ENCODE results near the gene RGS7BP. TPM values are rescaled to one million over a fixed set of nuclear protein-coding genes. Genes with fewer than 3 reads are reported as not detected.

RGS7BP gene
- polyA plus RNA-seq, 1 experiment, result not detected

DNA sequence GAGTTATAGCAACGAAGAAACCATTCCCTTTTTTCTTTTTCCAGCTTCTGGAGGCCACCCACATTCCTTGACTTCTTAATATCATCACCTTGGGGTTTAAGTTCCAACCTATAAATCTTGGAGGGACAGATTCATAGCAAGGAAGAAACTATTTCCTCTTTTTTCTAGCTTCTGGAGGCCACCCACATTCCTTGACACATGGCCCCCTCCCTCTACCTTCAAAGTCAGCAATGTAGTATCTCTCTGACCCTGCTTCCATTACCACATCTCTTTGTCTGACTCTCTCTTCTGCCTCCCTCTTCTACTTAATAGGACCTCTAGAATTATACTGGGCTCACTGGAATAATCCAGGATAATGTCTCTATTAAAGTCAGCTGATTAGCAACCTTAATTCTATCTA lies 149.8 kb downstream of the RGS7BP start:
- ChIA-PET POLR2A (no interaction called here), CTCF (no interaction called here)
- Histone ChIP-seq H3K9me3 (ENCODE audit: control insufficient read depth, insufficient read depth, low read length) (no peaks in the 10 kb centered on the region), H3K27ac (ENCODE audit: low read depth, low read length) (no peak overlapping the region), H3K27me3 (ENCODE audit: control insufficient read depth, insufficient read depth, low read length) (no peaks in the 10 kb centered on the region), H3K4me3 (ENCODE audit: low read depth, low read length) (no peak overlapping the region)
- no peak for TF ChIP-seq CTCF (IDR thresholded peaks at IDR 0.05; ENCODE audit: low read depth, low read length)
- no peak for DNase-seq (ENCODE audit: low read depth, low spot score)

- Histone ChIP-seq H3K27ac (ENCODE audit: low read depth, low read length) (no peak overlapping the region), H3K9me3 (ENCODE audit: control insufficient read depth, insufficient read depth, low read length) (no peaks in the 10 kb centered on the region), H3K4me3 (ENCODE audit: low read depth, low read length) (no peak overlapping the region), H3K27me3 (ENCODE audit: control insufficient read depth, insufficient read depth, low read length) (no peaks in the 10 kb centered on the region)
- ChIA-PET POLR2A (no interaction called here), CTCF (interaction anchor here (0.6 to 2.1 kb wide), 6 partner anchors 23 to 431 kb away, joined by 3 to 8 read pairs (median 4); no protein-coding TSS in a partner anchor)
- no peak for TF ChIP-seq CTCF (IDR thresholded peaks at IDR 0.05; ENCODE audit: low read depth, low read length)
- DNase-seq (ENCODE audit: low read depth, low spot score), result no peak
These were observed 153.5 kb downstream of the RGS7BP start for GRCh38 chr5:64659289-64659688.

Small RNA genes within 50 kb of the gene (small RNA-seq; reads per million reads assigned to genes)
- gene RN7SL169P (ENCODE audit: insufficient read length, low read depth), result not detected
- gene RNU6-294P (ENCODE audit: insufficient read length, low read depth), result not detected

Other genes starting within 250 kb of the RGS7BP start
- not detected in 2 replicates for gene SHISAL2B, start 184.5 kb downstream of the RGS7BP start, polyA plus RNA-seq (2011; rRNA removed)

Data from AG04450 (cell line).